Effector memory CD4-positive, alpha-beta T cell (primary cell): ENCODE measurements around the gene TNIP2.

Experiments
- DNase-seq, 3 donors: peaks; one replicate each; pipeline ENCODE4 v3.0.0-alpha.2; 2020
- H3K27ac ChIP-seq: 2 replicates; pipeline ENCODE4 v1.7.0; 2013; ENCODE audit warnings: mild to moderate bottlenecking, low read length, moderate library complexity; ENCODE audit not compliant: insufficient read depth, poor library complexity, severe bottlenecking
- H3K27me3 ChIP-seq: replicated peaks from 2 replicates; pipeline ENCODE4 v1.7.0; 2013; ENCODE audit warnings: mild to moderate bottlenecking, low read length; ENCODE audit not compliant: insufficient read depth, control insufficient read depth, poor library complexity, severe bottlenecking
- H3K36me3 ChIP-seq: 2 replicates; pipeline ENCODE4 v1.7.0; 2013; ENCODE audit warnings: mild to moderate bottlenecking, low read length, moderate library complexity; ENCODE audit not compliant: control insufficient read depth, insufficient read depth
- H3K4me1 ChIP-seq: 2 replicates; pipeline ENCODE4 v1.7.0; 2013; ENCODE audit warnings: low read length, mild to moderate bottlenecking; ENCODE audit not compliant: control insufficient read depth, insufficient read depth, poor library complexity, severe bottlenecking
- H3K4me3 ChIP-seq: 2 replicates; pipeline ENCODE4 v1.7.0; 2013; ENCODE audit warnings: low read length, low read depth, mild to moderate bottlenecking; ENCODE audit not compliant: insufficient read depth, poor library complexity, severe bottlenecking
- H3K9me3 ChIP-seq: 2 replicates; pipeline ENCODE4 v1.7.0; 2013; ENCODE audit warnings: mild to moderate bottlenecking, low read length, moderate library complexity; ENCODE audit not compliant: control insufficient read depth

TNIP2 gene

GRCh38 chr4:2799224-2799911, 43.2 kb upstream of the TNIP2 start:
- no peaks in the 10 kb centered on the region for H3K27me3 ChIP-seq
- peaks cover 49% of the 10 kb centered on the region for H3K4me1 ChIP-seq
- peak overlapping the region; percentile 38 for H3K4me3 ChIP-seq
- DNase-seq: no peak
- no peaks in the 10 kb centered on the region for H3K9me3 ChIP-seq
- no peaks in the 10 kb centered on the region for H3K36me3 ChIP-seq
- H3K27ac ChIP-seq: peak overlapping the region; percentile 69

- no peaks in the 10 kb centered on the region for H3K27me3 ChIP-seq
- DNase-seq: peak in 1 of 3 donors; percentile 37
- H3K36me3 ChIP-seq: no peaks in the 10 kb centered on the region
- no peaks in the 10 kb centered on the region for H3K9me3 ChIP-seq
- peaks cover 56% of the 10 kb centered on the region for H3K4me1 ChIP-seq
- peak overlapping the region; percentile 38 for H3K4me3 ChIP-seq
- H3K27ac ChIP-seq: peak overlapping the region; percentile 69
Observed at GRCh38 chr4:2798399-2799223, 42.5 kb upstream of the TNIP2 start.

- Histone ChIP-seq H3K9me3 (no peaks in the 10 kb centered on the region), H3K4me3 (peak overlapping the region; percentile 38), H3K36me3 (no peaks in the 10 kb centered on the region), H3K4me1 (peaks cover 62% of the 10 kb centered on the region), H3K27me3 (no peaks in the 10 kb centered on the region), H3K27ac (peak overlapping the region; percentile 69)
- peak in 2 of 3 donors; percentile 24 to 40 for DNase-seq
Observed at GRCh38 chr4:2797545-2798305, 41.6 kb upstream of the TNIP2 start.

- H3K9me3 ChIP-seq: no peaks in the 10 kb centered on the region
- no peaks in the 10 kb centered on the region for H3K27me3 ChIP-seq
- H3K4me3 ChIP-seq: no peak overlapping the region
- no peaks in the 10 kb centered on the region for H3K36me3 ChIP-seq
- DNase-seq: no peak
- H3K4me1 ChIP-seq: peaks cover 62% of the 10 kb centered on the region
- H3K27ac ChIP-seq: no peak overlapping the region
Observed at GRCh38 chr4:2796849-2797544, 40.9 kb upstream of the TNIP2 start.

GRCh38 chr4:2795893-2796848, 40.0 kb upstream of the TNIP2 start:
- no peak for DNase-seq
- H3K27me3 ChIP-seq: no peaks in the 10 kb centered on the region
- H3K27ac ChIP-seq: no peak overlapping the region
- no peaks in the 10 kb centered on the region for H3K36me3 ChIP-seq
- H3K4me3 ChIP-seq: no peak overlapping the region
- H3K4me1 ChIP-seq: peaks cover 56% of the 10 kb centered on the region
- H3K9me3 ChIP-seq: no peaks in the 10 kb centered on the region

GRCh38 chr4:2795300-2795892, 39.3 kb upstream of the TNIP2 start:
- Histone ChIP-seq H3K27ac (no peak overlapping the region), H3K27me3 (no peaks in the 10 kb centered on the region), H3K9me3 (no peaks in the 10 kb centered on the region), H3K4me3 (no peak overlapping the region), H3K36me3 (no peaks in the 10 kb centered on the region), H3K4me1 (peaks cover 48% of the 10 kb centered on the region)
- DNase-seq: no peak

GRCh38 chr4:2794486-2795299, 38.6 kb upstream of the TNIP2 start:
- peaks cover 41% of the 10 kb centered on the region for H3K4me1 ChIP-seq
- H3K4me3 ChIP-seq: no peak overlapping the region
- no peak for DNase-seq
- H3K27me3 ChIP-seq: no peaks in the 10 kb centered on the region
- H3K9me3 ChIP-seq: no peaks in the 10 kb centered on the region
- H3K27ac ChIP-seq: no peak overlapping the region
- H3K36me3 ChIP-seq: no peaks in the 10 kb centered on the region
